ENCODE measurements around the gene CALHM6.

The CALHM6 gene

GRCh38 chr6:116475141-116475540 lies 14.0 kb downstream of the CALHM6 start:
- Histone ChIP-seq H3K4me3 (ENCODE audit: low read depth in 1 of 2, low read length in 1 of 2) (peak overlapping the region; percentile 26 to 28), H3K9me3 (no peaks in the 10 kb centered on the region), H3K4me1 (ENCODE audit: control insufficient read depth in 1 of 2, insufficient read depth in 1 of 2, low read depth in 1 of 2, low read length in 1 of 2) (peaks cover 43 to 54% of the 10 kb centered on the region in 2 experiments), H3K36me3 (no peaks in the 10 kb centered on the region), H3K27me3 (no peaks in the 10 kb centered on the region), H3K27ac (peak overlapping the region; percentile 92)
- TF ChIP-seq CTCF (IDR thresholded peaks at IDR 0.05), result no peak

- no peaks in the 10 kb centered on the region for H3K36me3 ChIP-seq
- H3K4me3 ChIP-seq (ENCODE audit: low read depth in 1 of 2, low read length in 1 of 2), result peak overlapping the region; percentile 26 to 28
- peak overlapping the region; percentile 92 for H3K27ac ChIP-seq
- no peak for TF ChIP-seq CTCF (IDR thresholded peaks at IDR 0.05)
- peaks cover 42 to 52% of the 10 kb centered on the region in 2 experiments for H3K4me1 ChIP-seq (ENCODE audit: control insufficient read depth in 1 of 2, insufficient read depth in 1 of 2, low read depth in 1 of 2, low read length in 1 of 2)
- no peaks in the 10 kb centered on the region for H3K27me3 ChIP-seq
- no peaks in the 10 kb centered on the region for H3K9me3 ChIP-seq
These were observed 15.0 kb downstream of the CALHM6 start for GRCh38 chr6:116476002-116476678.

- TF ChIP-seq CTCF (IDR thresholded peaks at IDR 0.05), result no peak
- no peaks in the 10 kb centered on the region for H3K9me3 ChIP-seq
- peaks cover 2 to 7% of the 10 kb centered on the region in 2 experiments for H3K4me1 ChIP-seq (ENCODE audit: control insufficient read depth in 1 of 2, insufficient read depth in 1 of 2, low read depth in 1 of 2, low read length in 1 of 2)
- no peaks in the 10 kb centered on the region for H3K36me3 ChIP-seq
- H3K27me3 ChIP-seq, result no peaks in the 10 kb centered on the region
- H3K4me3 ChIP-seq (ENCODE audit: low read depth in 1 of 2, low read length in 1 of 2), result no peak overlapping the region
- no peak overlapping the region for H3K27ac ChIP-seq
These were observed 21.6 kb downstream of the CALHM6 start for GRCh38 chr6:116482780-116483179.

- H3K27me3 ChIP-seq, result no peaks in the 10 kb centered on the region
- TF ChIP-seq CTCF (IDR thresholded peaks at IDR 0.05), result no peak
- no peaks in the 10 kb centered on the region for H3K36me3 ChIP-seq
- no peak overlapping the region for H3K27ac ChIP-seq
- peaks cover 2 to 4% of the 10 kb centered on the region in 2 experiments for H3K4me1 ChIP-seq (ENCODE audit: control insufficient read depth in 1 of 2, insufficient read depth in 1 of 2, low read depth in 1 of 2, low read length in 1 of 2)
- H3K9me3 ChIP-seq, result no peaks in the 10 kb centered on the region
- no peak overlapping the region for H3K4me3 ChIP-seq (ENCODE audit: low read depth in 1 of 2, low read length in 1 of 2)
These were observed 22.4 kb downstream of the CALHM6 start for GRCh38 chr6:116483616-116484015.

GRCh38 chr6:116485559-116486184 lies 24.5 kb downstream of the CALHM6 start:
- no peaks in the 10 kb centered on the region for H3K27me3 ChIP-seq
- no peaks in the 10 kb centered on the region for H3K36me3 ChIP-seq
- H3K4me3 ChIP-seq (ENCODE audit: low read depth in 1 of 2, low read length in 1 of 2), result no peak overlapping the region
- TF ChIP-seq CTCF (IDR thresholded peaks at IDR 0.05), result no peak
- H3K9me3 ChIP-seq, result no peaks in the 10 kb centered on the region
- H3K27ac ChIP-seq, result no peak overlapping the region
- H3K4me1 ChIP-seq (ENCODE audit: control insufficient read depth in 1 of 2, insufficient read depth in 1 of 2, low read depth in 1 of 2, low read length in 1 of 2), result no peaks in the 10 kb centered on the region

Measured in neutrophil (primary cell).